Mucosa of stomach (tissue), 1 donor: Measurements from ENCODE around the gene PNPLA1.

Experiments used
- H3K27me3 ChIP-seq: one replicate; pipeline ENCODE4 v1.7.0; 2013; ENCODE audit warnings: mild to moderate bottlenecking, low read length; ENCODE audit not compliant: control insufficient read depth, insufficient read depth
- H3K36me3 ChIP-seq: one replicate; pipeline ENCODE4 v1.7.0; 2013; ENCODE audit warnings: low read length; ENCODE audit not compliant: control insufficient read depth, insufficient read depth
- H3K4me1 ChIP-seq: one replicate; pipeline ENCODE4 v1.7.0; 2013; ENCODE audit warnings: mild to moderate bottlenecking, low read length; ENCODE audit not compliant: control insufficient read depth, insufficient read depth
- H3K4me3 ChIP-seq: one replicate; pipeline ENCODE4 v1.7.0; 2013; ENCODE audit warnings: low read length
- H3K9ac ChIP-seq: one replicate; pipeline ENCODE4 v1.7.0; 2013; ENCODE audit warnings: mild to moderate bottlenecking, low read length, moderate library complexity
- H3K9me3 ChIP-seq: one replicate; pipeline ENCODE4 v1.7.0; 2013; ENCODE audit warnings: mild to moderate bottlenecking, low read length, moderate library complexity; ENCODE audit not compliant: control insufficient read depth
- donor health status: Pancreatic carcinoma.

The PNPLA1 gene

DNA sequence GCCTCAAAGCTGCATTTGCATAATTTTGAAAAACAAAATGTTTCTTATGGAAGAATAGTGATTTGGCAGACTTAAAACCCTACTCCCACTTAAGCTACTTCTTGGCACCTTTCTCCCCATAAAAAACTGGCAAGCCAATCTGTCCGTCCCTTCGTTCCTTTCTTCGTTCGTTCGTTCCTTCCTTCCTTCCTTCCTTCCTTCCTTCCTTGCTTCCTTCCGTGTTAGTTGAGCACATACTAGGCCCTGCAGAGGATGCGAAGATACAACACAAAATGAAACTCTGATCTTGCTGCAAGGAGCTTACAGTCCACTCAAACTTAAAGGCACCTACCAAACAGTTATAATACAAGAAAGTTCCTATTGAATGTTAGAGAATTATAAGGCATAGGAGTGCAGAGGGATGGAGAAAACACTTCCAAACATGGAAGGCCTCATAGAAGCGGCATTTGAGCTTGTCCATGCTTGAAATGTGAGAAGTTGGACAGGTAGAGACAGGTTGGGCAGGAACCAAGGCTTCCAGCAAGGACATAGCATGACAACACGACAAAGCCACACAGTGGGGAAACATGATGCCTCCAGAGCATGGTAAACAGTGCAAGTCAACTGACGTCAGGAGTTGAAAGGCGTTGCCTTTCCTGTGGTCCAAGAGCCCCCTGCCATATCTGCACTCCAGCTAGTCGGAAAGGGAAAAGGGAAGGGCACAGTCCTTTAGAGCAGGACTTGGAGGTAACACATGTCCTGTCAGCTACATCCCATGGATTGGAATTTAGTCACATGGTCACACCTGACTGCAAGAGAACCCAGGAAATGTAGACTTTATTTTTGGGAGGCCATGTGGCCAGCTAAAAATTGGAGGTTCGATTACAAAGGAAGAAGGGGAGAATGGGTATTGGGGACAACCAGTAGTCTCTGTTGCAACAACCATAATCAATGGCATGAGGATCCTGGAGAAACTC is 7.0 kb downstream of the PNPLA1 start:
- no peaks in the 10 kb centered on the region for H3K9me3 ChIP-seq
- H3K9ac ChIP-seq, result no peak overlapping the region
- H3K36me3 ChIP-seq, result no peaks in the 10 kb centered on the region
- no peaks in the 10 kb centered on the region for H3K4me1 ChIP-seq
- H3K27me3 ChIP-seq, result no peaks in the 10 kb centered on the region
- no peak overlapping the region for H3K4me3 ChIP-seq

DNA sequence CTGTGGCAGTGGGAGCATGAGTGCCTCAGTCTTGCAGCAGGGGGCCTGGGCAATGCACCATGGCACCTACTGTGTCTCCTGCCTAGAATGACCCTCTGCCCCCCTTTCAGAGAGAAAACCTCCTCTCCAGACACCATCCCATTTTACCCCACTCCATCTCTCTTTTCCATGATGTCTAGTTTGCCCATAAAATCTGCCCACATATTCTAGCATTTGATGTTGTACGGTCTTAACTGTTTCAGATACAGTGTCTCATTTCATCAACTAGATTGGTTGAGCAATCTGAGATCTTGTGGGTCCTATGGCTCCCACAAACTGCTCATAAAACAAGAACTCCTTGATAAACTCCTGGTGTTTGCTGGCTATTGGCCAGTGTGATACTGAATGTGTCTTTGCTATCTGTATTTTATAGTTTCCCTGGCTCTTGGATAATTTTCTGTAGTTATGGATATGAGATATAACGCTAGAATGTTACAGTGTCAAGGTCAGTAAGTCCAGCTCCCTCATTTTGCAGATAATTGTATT is 8.1 kb downstream of the PNPLA1 start:
- no peak overlapping the region for H3K4me3 ChIP-seq

DNA sequence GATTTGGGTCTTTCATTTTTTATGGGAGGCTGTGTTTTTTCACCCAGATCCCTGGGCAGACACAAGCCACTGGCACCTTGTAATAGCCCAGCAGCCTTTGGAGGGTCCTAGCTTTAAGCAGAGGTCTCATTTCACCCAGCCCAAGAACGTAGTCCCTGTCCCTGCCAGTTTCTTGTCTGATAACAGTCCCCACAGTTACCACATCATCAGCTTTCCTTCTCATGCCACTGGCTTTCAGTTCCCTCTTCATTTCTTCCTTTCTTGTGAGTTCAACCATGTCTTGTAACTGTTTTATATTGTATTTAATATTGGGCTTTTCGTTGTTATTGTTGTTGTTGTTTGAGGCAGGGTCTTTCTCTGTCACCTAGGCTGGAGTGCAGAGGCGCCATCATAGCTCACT is 10.6 kb downstream of the PNPLA1 start:
- H3K9ac ChIP-seq, result no peak overlapping the region
- H3K4me3 ChIP-seq, result no peak overlapping the region
- peaks cover 14% of the 10 kb centered on the region for H3K27me3 ChIP-seq
- no peaks in the 10 kb centered on the region for H3K9me3 ChIP-seq
- H3K36me3 ChIP-seq, result no peaks in the 10 kb centered on the region
- H3K4me1 ChIP-seq, result no peaks in the 10 kb centered on the region

More for the DNA sequence above, 8.1 kb downstream of the PNPLA1 start:
- H3K27me3 ChIP-seq, result no peaks in the 10 kb centered on the region
- no peaks in the 10 kb centered on the region for H3K4me1 ChIP-seq
- no peaks in the 10 kb centered on the region for H3K9me3 ChIP-seq
- no peaks in the 10 kb centered on the region for H3K36me3 ChIP-seq
- H3K9ac ChIP-seq, result no peak overlapping the region

DNA sequence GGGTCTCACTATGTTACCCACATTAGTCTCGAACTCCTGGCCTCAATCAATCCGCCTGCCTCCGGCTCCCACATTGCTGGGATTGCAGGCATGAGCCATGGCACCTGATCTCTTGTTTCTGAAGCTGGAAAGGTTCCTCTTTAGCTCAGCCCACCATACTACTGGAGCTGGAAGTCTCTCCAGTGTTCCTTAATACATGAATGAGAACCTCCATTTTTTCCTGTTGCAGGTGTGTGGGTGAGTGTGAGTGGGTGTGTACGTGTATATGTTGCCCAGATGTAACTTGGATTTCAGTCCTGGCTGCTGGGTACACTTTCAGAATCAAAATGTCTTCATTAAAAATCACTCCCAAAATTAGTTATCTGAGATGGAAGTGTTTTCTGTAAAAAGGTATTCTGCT is 11.1 kb downstream of the PNPLA1 start:
- H3K36me3 ChIP-seq, result no peaks in the 10 kb centered on the region
- H3K4me3 ChIP-seq, result no peak overlapping the region
- H3K9ac ChIP-seq, result no peak overlapping the region
- peaks cover 18% of the 10 kb centered on the region for H3K27me3 ChIP-seq
- H3K9me3 ChIP-seq, result no peaks in the 10 kb centered on the region
- no peaks in the 10 kb centered on the region for H3K4me1 ChIP-seq

DNA sequence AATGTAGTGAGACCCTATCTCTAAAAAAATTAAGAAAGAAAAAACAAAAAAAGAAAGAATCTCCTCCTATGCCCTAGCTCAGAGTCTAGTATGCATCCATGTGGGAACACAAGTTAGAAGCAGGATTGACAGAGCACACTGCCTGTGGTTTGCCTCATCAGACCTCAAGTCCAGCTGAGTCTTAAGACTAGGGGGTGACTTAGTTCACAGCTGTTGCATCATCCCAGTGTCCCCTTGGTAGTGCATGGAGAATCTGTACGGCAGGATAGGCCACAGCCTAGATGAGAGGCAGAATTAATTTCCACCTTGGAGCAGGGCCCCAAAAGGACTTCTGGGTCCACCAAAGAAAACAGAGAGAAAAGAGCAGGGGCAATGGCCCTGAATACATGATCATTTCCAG is 13.7 kb downstream of the PNPLA1 start:
- Histone ChIP-seq H3K4me3 (no peak overlapping the region), H3K9ac (no peak overlapping the region), H3K36me3 (no peaks in the 10 kb centered on the region), H3K27me3 (peaks cover 18% of the 10 kb centered on the region), H3K4me1 (no peaks in the 10 kb centered on the region), H3K9me3 (no peaks in the 10 kb centered on the region)

DNA sequence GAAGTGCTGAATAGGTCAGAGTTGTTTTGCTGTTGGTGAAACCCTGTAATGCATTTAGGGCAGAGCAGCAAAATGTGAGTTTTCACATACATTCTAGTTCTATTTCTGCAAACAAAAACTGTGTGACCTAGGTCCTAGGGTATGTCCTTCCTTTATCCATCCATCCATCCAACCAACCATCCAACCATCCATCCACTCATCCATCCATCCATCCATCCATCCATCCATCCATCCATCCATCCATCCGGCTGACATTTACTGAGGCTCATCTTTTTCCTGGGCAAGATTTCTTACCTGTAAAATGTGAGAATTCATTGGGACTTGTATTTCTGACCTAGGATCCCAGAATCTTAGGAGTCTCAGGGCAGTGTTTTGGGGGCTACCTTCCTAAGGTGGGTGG is 14.5 kb downstream of the PNPLA1 start:
- Histone ChIP-seq H3K4me1 (no peaks in the 10 kb centered on the region), H3K27me3 (peaks cover 23% of the 10 kb centered on the region), H3K9me3 (no peaks in the 10 kb centered on the region), H3K36me3 (no peaks in the 10 kb centered on the region), H3K9ac (no peak overlapping the region), H3K4me3 (no peak overlapping the region)

DNA sequence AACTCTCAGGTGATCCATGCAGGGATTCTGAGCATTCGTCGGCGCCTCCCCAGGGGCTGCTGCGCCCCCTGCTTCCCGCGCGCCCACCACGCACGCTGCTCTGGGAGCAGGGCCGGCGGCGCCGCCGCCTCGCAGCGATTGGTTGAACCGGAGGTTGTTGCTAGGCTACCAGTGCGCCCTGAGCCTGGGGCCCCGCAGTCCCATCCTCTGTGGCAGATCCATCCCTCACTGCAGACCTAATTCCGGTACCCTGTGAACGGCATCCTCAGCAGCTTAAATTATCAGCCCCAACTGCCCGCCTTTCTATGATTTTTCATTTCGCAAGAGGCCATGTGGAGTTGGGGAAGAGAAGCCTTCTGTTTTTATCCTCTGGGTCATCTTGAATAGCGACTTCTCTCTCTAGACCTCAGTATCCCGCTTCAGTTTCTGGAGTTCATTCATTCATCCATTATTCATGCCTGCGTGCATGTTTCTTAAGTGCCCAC is 15.4 kb downstream of the PNPLA1 start:
- Histone ChIP-seq H3K4me1 (no peaks in the 10 kb centered on the region), H3K36me3 (no peaks in the 10 kb centered on the region), H3K9ac (no peak overlapping the region), H3K27me3 (peaks cover 27% of the 10 kb centered on the region), H3K4me3 (no peak overlapping the region), H3K9me3 (no peaks in the 10 kb centered on the region)

DNA sequence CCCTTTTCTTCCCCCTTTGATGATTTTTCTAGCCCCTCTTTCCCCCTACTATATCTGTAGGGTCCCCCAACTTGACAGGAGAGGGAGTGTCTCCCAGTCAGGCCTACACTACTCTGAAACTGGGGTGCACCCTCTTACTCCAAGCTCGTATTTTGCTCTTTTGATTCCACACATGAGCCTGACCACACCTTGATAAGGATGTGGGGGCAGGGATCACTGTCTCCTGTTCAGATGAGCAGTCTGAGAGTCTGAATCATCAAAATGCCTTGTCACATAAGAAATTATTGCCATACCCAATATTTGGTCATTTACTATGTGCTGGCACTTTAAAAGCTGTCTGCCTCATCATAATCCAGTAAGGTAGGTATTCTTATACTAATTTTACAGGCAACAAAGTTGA is 15.9 kb downstream of the PNPLA1 start:
- Histone ChIP-seq H3K27me3 (peaks cover 29% of the 10 kb centered on the region), H3K4me1 (peaks cover 4% of the 10 kb centered on the region), H3K9ac (no peak overlapping the region), H3K36me3 (no peaks in the 10 kb centered on the region), H3K4me3 (no peak overlapping the region), H3K9me3 (no peaks in the 10 kb centered on the region)

DNA sequence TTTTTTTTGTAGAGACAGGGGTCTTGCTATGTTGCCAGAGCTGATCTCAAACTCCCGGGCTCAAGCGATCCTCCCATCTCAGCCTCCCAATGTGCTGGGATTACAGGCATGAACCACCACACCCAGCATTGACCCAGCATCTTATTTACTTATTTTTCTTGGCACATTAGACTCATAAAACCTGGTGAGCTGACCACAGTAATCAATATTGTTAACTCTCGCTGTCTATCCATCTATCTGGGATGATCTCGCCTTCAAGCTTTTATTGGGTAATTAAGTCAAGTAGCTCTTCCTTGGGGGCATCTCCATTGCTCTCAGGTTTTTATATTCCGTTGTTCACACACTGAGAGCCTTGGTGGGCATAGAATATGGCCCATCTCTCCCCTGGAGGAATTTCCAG is 17.0 kb downstream of the PNPLA1 start:
- H3K9ac ChIP-seq, result no peak overlapping the region
- peaks cover 29% of the 10 kb centered on the region for H3K27me3 ChIP-seq
- no peaks in the 10 kb centered on the region for H3K9me3 ChIP-seq
- H3K4me3 ChIP-seq, result no peak overlapping the region
- H3K4me1 ChIP-seq, result peaks cover 7% of the 10 kb centered on the region
- H3K36me3 ChIP-seq, result no peaks in the 10 kb centered on the region

DNA sequence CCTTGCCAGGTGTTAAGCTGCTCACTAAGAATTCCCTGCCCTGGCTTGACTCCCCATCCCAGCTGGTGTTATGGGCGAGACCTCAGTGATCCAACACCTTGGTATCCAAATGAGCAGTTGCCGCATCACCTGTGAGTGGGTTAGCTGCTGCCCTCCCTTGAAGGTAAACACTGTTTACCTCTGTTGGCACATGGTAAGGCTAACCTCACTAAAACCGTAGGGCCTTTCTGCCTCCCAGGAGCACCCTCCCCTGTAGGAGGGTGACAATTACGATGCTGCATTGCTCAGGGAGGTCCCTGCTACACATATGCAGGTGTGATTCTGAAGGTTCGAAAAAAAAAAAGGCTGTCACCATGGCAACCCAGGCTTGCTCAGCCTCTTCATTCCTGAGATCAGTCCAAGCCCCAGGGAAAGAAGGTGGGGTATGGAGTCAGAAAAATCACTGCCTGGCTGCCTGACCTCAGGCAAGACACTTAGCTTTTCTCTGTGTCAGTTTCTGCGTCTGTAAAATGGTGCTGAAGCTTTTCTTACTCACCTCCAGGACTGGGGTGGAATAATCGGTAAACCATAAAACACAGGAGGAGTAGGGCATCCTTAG is 19.5 kb downstream of the PNPLA1 start:
- no peak overlapping the region for H3K9ac ChIP-seq
- peaks cover 26% of the 10 kb centered on the region for H3K27me3 ChIP-seq
- H3K4me3 ChIP-seq, result no peak overlapping the region
- H3K36me3 ChIP-seq, result no peaks in the 10 kb centered on the region
- H3K4me1 ChIP-seq, result peaks cover 7% of the 10 kb centered on the region
- no peaks in the 10 kb centered on the region for H3K9me3 ChIP-seq

DNA sequence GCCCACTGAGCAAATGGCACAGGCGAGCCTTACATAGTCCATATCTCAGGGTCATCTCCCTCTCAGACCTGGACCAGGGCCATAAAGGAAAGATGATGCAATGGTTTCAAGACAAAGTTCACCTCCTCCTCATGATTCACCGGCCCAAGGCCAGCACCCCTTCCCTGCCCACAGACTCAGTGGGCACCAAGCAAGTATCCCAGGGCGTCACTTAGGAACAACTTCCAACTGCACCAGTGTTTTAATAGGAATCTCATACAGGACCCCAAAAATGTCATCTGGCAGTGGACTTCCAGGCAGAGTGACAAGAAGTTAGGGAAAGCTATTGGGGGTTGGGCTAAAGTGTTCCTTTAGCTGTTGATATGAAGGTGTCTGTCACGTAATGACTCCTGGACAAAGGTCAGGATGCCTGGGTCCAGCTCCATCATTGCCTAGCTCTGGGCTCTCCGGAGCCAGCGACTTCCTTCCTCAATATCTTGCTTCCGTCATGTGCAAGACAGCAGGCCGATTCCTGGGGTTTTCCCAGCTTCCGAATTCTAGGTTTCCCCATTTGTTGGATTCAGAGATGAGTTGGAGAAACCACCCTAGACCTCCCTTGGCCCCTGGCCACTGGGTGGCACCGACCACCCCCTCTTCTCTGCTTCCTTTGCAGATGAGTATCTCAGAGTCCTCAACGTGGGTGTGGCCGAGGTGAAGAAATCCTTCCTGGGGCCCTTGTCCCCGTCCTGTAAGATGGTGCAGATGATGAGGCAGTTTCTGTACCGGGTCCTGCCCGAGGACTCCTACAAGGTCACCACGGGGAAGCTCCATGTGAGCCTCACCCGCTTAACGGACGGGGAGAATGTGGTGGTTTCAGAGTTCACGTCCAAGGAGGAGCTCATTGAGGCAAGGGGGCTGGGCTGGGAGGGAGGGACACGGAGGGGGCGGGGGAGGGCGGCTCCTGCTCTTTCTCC is 21.1 kb downstream of the PNPLA1 start:
- Histone ChIP-seq H3K27me3 (peaks cover 11% of the 10 kb centered on the region), H3K9ac (no peak overlapping the region), H3K4me3 (no peak overlapping the region), H3K36me3 (no peaks in the 10 kb centered on the region), H3K4me1 (peaks cover 7% of the 10 kb centered on the region), H3K9me3 (no peaks in the 10 kb centered on the region)
